Large intestine (tissue), 12 donors: ENCODE data around the gene SRI. TPM values are rescaled to one million over a fixed set of nuclear protein-coding genes. Genes with fewer than 3 reads are reported as not detected.
A peak's percentile ranks its signal among the peaks of the same experiment; 100 is the strongest.
"Not testable (repeated sequence)": the region's sequence is repeated elsewhere in the genome, so short reads cannot be mapped to it uniquely, and the experiment has no call there.

Experiments used
- DNase-seq, 2 donors: peaks; one replicate each; pipeline versions ENCODE4 v3.0.0 to v3.0.0-alpha.2; 2013
- H3K27ac ChIP-seq: one replicate; pipeline ENCODE4 v1.5.1; 2013; ENCODE audit warnings: low read length
- H3K27me3 ChIP-seq: 2 replicates; pipeline ENCODE4 v1.6.1; 2013; ENCODE audit warnings: low read length; ENCODE audit not compliant: control insufficient read depth, insufficient read depth
- H3K36me3 ChIP-seq: 2 replicates; pipeline ENCODE4 v1.6.1; 2013; ENCODE audit warnings: low read length; ENCODE audit not compliant: control insufficient read depth, insufficient read depth
- H3K4me1 ChIP-seq: one replicate; pipeline ENCODE4 v1.6.1; 2013; ENCODE audit warnings: low read length; ENCODE audit not compliant: control insufficient read depth, insufficient read depth
- H3K4me3 ChIP-seq: one replicate; pipeline ENCODE4 v1.5.1; 2013; ENCODE audit warnings: low read length
- H3K9me3 ChIP-seq: one replicate; pipeline ENCODE4 v1.6.1; 2013; ENCODE audit warnings: mild to moderate bottlenecking, low read depth, low read length, moderate library complexity; ENCODE audit not compliant: control insufficient read depth
- WGBS: methylation state at CpG from one replicate; pipeline ENCODE4 v1.1.5; 2013; ENCODE audit warnings: low lambda C conversion rate; ENCODE audit not compliant: insufficient coverage; 5-methylcytosine and 5-hydroxymethylcytosine counted together
- long read RNA-seq, 11 donors: transcript quantifications; one replicate each; lab custom pipeline, GENCODE V29; 2026
- polyA plus RNA-seq: library from polyadenylated mRNA; unstranded; fragments of 120-200 nt; gene quantifications from one replicate; pipeline ENCODE4 v1.2.1, GENCODE V29; 2013

Gene SRI, protein sequence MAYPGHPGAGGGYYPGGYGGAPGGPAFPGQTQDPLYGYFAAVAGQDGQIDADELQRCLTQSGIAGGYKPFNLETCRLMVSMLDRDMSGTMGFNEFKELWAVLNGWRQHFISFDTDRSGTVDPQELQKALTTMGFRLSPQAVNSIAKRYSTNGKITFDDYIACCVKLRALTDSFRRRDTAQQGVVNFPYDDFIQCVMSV
- polyA plus RNA-seq = 315 TPM
- long read RNA-seq, donor 1, transcript SRI-202 (8 exons, 653 nt) = major isoform, 87 of 416 reads
- long read RNA-seq, donor 1, transcript SRI-206 (4 exons, 903 nt) = minor isoform, 75 of 416 reads
- long read RNA-seq, donor 1, transcript SRI-201 (8 exons, 2,010 nt) = minor isoform, 46 of 416 reads
- long read RNA-seq, donor 1, partial matches to known transcripts = 201 of 416 reads
- long read RNA-seq, donor 1, other reads (novel, unspliced or antisense) = 0 of 416 reads
- long read RNA-seq, donor 2, transcript SRI-207 (6 exons, 1,024 nt) = minor isoform, 10 of 530 reads
- long read RNA-seq, donor 2, transcript SRI-206 (4 exons, 903 nt) = major isoform, 103 of 530 reads
- long read RNA-seq, donor 2, transcript SRI-201 (8 exons, 2,010 nt) = minor isoform, 86 of 530 reads
- long read RNA-seq, donor 2, transcript SRI-202 (8 exons, 653 nt) = minor isoform, 91 of 530 reads
- long read RNA-seq, donor 2, partial matches to known transcripts = 230 of 530 reads
- long read RNA-seq, donor 2, other reads (novel, unspliced or antisense) = 0 of 530 reads
- long read RNA-seq, donor 3, transcript SRI-204 (7 exons, 1,418 nt) = minor isoform, 7 of 620 reads
- long read RNA-seq, donor 3, transcript SRI-206 (4 exons, 903 nt) = major isoform, 161 of 620 reads
- long read RNA-seq, donor 3, transcript SRI-201 (8 exons, 2,010 nt) = minor isoform, 83 of 620 reads
- long read RNA-seq, donor 3, transcript SRI-202 (8 exons, 653 nt) = minor isoform, 127 of 620 reads
- long read RNA-seq, donor 3, partial matches to known transcripts = 227 of 620 reads
- long read RNA-seq, donor 3, other reads (novel, unspliced or antisense) = 5 of 620 reads
- long read RNA-seq, donor 4, transcript SRI-201 (8 exons, 2,010 nt) = minor isoform, 10 of 112 reads
- long read RNA-seq, donor 4, transcript SRI-202 (8 exons, 653 nt) = minor isoform, 19 of 112 reads
- long read RNA-seq, donor 4, transcript SRI-206 (4 exons, 903 nt) = major isoform, 27 of 112 reads
- long read RNA-seq, donor 4, partial matches to known transcripts = 53 of 112 reads
- long read RNA-seq, donor 4, other reads (novel, unspliced or antisense) = 0 of 112 reads
- long read RNA-seq, donor 5, transcript SRI-206 (4 exons, 903 nt) = minor isoform, 52 of 353 reads
- long read RNA-seq, donor 5, transcript SRI-202 (8 exons, 653 nt) = major isoform, 71 of 353 reads
- long read RNA-seq, donor 5, transcript SRI-201 (8 exons, 2,010 nt) = minor isoform, 65 of 353 reads
- long read RNA-seq, donor 5, partial matches to known transcripts = 159 of 353 reads
- long read RNA-seq, donor 5, other reads (novel, unspliced or antisense) = 0 of 353 reads
- long read RNA-seq, donor 6, transcript SRI-202 (8 exons, 653 nt) = minor isoform, 54 of 290 reads
- long read RNA-seq, donor 6, transcript SRI-201 (8 exons, 2,010 nt) = minor isoform, 74 of 290 reads
- long read RNA-seq, donor 6, transcript SRI-206 (4 exons, 903 nt) = major isoform, 75 of 290 reads
- long read RNA-seq, donor 6, partial matches to known transcripts = 82 of 290 reads
- long read RNA-seq, donor 6, other reads (novel, unspliced or antisense) = 0 of 290 reads
- long read RNA-seq, donor 7, transcript SRI-206 (4 exons, 903 nt) = minor isoform, 83 of 321 reads
- long read RNA-seq, donor 7, transcript SRI-201 (8 exons, 2,010 nt) = minor isoform, 29 of 321 reads
- long read RNA-seq, donor 7, transcript SRI-202 (8 exons, 653 nt) = major isoform, 86 of 321 reads
- long read RNA-seq, donor 7, transcript SRI-207 (6 exons, 1,024 nt) = minor isoform, 5 of 321 reads
- long read RNA-seq, donor 7, partial matches to known transcripts = 108 of 321 reads
- long read RNA-seq, donor 7, other reads (novel, unspliced or antisense) = 0 of 321 reads
- long read RNA-seq, donor 8, transcript SRI-207 (6 exons, 1,024 nt) = minor isoform, 12 of 759 reads
- long read RNA-seq, donor 8, transcript SRI-201 (8 exons, 2,010 nt) = minor isoform, 93 of 759 reads
- long read RNA-seq, donor 8, transcript SRI-202 (8 exons, 653 nt) = minor isoform, 147 of 759 reads
- long read RNA-seq, donor 8, transcript SRI-206 (4 exons, 903 nt) = major isoform, 168 of 759 reads
- long read RNA-seq, donor 8, partial matches to known transcripts = 320 of 759 reads
- long read RNA-seq, donor 8, other reads (novel, unspliced or antisense) = 12 of 759 reads
- long read RNA-seq, donor 9, transcript SRI-210 (7 exons, 570 nt) = minor isoform, 5 of 374 reads
- long read RNA-seq, donor 9, transcript SRI-202 (8 exons, 653 nt) = minor isoform, 73 of 374 reads
- long read RNA-seq, donor 9, transcript SRI-206 (4 exons, 903 nt) = major isoform, 116 of 374 reads
- long read RNA-seq, donor 9, transcript SRI-201 (8 exons, 2,010 nt) = minor isoform, 52 of 374 reads
- long read RNA-seq, donor 9, partial matches to known transcripts = 123 of 374 reads
- long read RNA-seq, donor 9, other reads (novel, unspliced or antisense) = 0 of 374 reads
- long read RNA-seq, donor 10, transcript SRI-202 (8 exons, 653 nt) = major isoform, 81 of 393 reads
- long read RNA-seq, donor 10, transcript SRI-207 (6 exons, 1,024 nt) = minor isoform, 5 of 393 reads
- long read RNA-seq, donor 10, transcript SRI-201 (8 exons, 2,010 nt) = minor isoform, 78 of 393 reads
- long read RNA-seq, donor 10, transcript SRI-206 (4 exons, 903 nt) = minor isoform, 76 of 393 reads
- long read RNA-seq, donor 10, partial matches to known transcripts = 148 of 393 reads
- long read RNA-seq, donor 10, other reads (novel, unspliced or antisense) = 0 of 393 reads
- long read RNA-seq, donor 11, transcript SRI-202 (8 exons, 653 nt) = minor isoform, 41 of 241 reads
- long read RNA-seq, donor 11, transcript SRI-206 (4 exons, 903 nt) = minor isoform, 50 of 241 reads
- long read RNA-seq, donor 11, transcript SRI-201 (8 exons, 2,010 nt) = major isoform, 54 of 241 reads
- long read RNA-seq, donor 11, transcript SRI-207 (6 exons, 1,024 nt) = minor isoform, 5 of 241 reads
- long read RNA-seq, donor 11, partial matches to known transcripts = 83 of 241 reads
- long read RNA-seq, donor 11, other reads (novel, unspliced or antisense) = 5 of 241 reads

GRCh38 chr7:88219781-88220747 is at the start of gene SRI:
TSS of gene SRI (minus strand) at chr7:88220038. CDS start at chr7:88220026, 12 bp downstream.
- WGBS = 0% methylated on average over 2 of the region's 75 CpGs
- H3K4me3 ChIP-seq = peak within 1 kb of the TSS; percentile 84

GRCh38 chr7:88269586-88269985 is 49.7 kb upstream of the SRI start:
- WGBS = no CpG with 5 or more reads among the region's 3 CpGs
- no peaks in the 10 kb centered on the region for H3K4me1 ChIP-seq
- no peaks in the 10 kb centered on the region for H3K36me3 ChIP-seq
- H3K27me3 ChIP-seq = no peaks in the 10 kb centered on the region
- H3K27ac ChIP-seq = no peak overlapping the region
- H3K9me3 ChIP-seq = no peaks in the 10 kb centered on the region
- H3K4me3 ChIP-seq = no peak overlapping the region
- DNase-seq = no peak

More at GRCh38 chr7:88219781-88220747, at the start of gene SRI:
- H3K4me1 ChIP-seq = peaks cover 13% of the 10 kb centered on the region
- peak within 1 kb of the TSS; percentile 83 for H3K27ac ChIP-seq
- H3K9me3 ChIP-seq = no peaks in the 10 kb centered on the region
- H3K27me3 ChIP-seq = no peaks in the 10 kb centered on the region
- peaks cover 17% of the 10 kb centered on the region for H3K36me3 ChIP-seq
- peak; percentile 84 to 94 for DNase-seq

- DNase-seq = no peak
- H3K27ac ChIP-seq = no peak overlapping the region
- 100% methylated on average over 2 of the region's 2 CpGs for WGBS
- no peak overlapping the region for H3K4me3 ChIP-seq
- no peaks in the 10 kb centered on the region for H3K9me3 ChIP-seq
- no peaks in the 10 kb centered on the region for H3K4me1 ChIP-seq
- no peaks in the 10 kb centered on the region for H3K27me3 ChIP-seq
- no peaks in the 10 kb centered on the region for H3K36me3 ChIP-seq
Observed at GRCh38 chr7:88268858-88269257, 49.0 kb upstream of the SRI start.

DNA sequence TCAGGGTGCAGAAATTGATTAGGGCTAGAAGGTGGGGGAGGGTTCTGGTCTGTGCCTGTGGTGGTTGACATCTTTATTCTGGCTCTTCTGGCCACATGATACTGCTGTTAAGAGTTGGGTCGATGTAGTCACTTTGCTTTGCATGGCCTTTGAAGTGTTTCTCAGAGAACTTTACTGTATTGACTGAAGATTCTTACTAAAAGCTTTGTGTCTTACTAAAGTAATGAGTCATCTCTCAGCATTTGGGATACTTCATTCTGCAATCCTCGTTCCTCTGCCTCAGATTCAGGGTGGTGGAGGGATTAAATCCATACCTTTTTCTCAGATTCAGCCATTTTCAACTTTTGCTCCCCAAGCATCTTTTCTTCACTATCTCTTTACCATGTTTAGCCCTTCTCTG is 48.2 kb upstream of the SRI start:
- H3K27me3 ChIP-seq = no peaks in the 10 kb centered on the region
- H3K4me1 ChIP-seq = no peaks in the 10 kb centered on the region
- no peaks in the 10 kb centered on the region for H3K9me3 ChIP-seq
- 100% methylated on average over 1 of the region's 2 CpGs for WGBS
- no peaks in the 10 kb centered on the region for H3K36me3 ChIP-seq
- no peak overlapping the region for H3K4me3 ChIP-seq
- H3K27ac ChIP-seq = no peak overlapping the region
- no peak for DNase-seq

GRCh38 chr7:88267421-88267820 is 47.6 kb upstream of the SRI start:
- Histone ChIP-seq H3K4me3 (no peak overlapping the region), H3K27ac (no peak overlapping the region), H3K36me3 (no peaks in the 10 kb centered on the region), H3K9me3 (no peaks in the 10 kb centered on the region), H3K4me1 (no peaks in the 10 kb centered on the region), H3K27me3 (no peaks in the 10 kb centered on the region)
- 95% methylated on average over 4 of the region's 4 CpGs for WGBS
- no peak for DNase-seq

DNA sequence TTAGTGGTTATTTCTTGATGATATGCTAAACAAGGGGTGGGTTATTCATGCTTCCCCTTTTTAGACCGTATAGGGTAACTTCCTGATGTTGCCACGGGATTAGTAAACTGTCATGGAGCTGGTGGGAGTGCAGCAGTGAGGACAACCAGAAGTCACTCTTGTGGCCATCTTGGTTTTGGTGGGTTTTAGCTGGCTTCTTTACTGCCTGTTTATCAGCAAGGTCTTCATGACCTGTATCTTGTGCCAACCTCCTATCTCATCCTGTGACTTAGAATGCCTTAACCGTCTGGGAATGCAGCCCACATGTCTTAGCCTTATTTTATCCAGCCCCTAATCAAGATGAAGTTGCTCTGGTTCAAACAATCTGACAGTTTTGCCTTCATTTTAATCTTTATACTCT is 45.1 kb upstream of the SRI start:
- H3K27ac ChIP-seq, DNase-seq, H3K4me1 ChIP-seq, H3K36me3 ChIP-seq, H3K4me3 ChIP-seq, H3K27me3 ChIP-seq, H3K9me3 ChIP-seq: not testable (repeated sequence)
- no CpG with 5 or more reads among the region's 3 CpGs for WGBS

DNA sequence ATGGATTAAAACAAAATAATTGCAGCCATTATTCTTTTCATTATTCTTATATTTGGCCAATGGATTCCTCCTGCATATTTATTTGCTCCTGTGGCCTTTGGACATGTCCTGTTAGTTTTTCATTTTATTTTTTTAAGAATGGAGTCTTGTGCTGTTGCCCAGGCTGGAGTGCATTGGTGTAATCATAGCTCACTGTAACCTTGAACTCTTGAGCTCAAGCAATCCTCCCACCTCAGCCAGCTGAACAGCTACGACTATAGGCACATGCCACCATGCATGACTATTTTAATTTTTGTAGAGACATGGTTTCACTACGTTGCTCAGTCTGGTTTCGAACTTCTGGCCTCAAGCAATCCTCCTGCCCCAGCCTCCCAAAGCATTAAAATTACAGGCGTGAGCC is 42.7 kb upstream of the SRI start:
- Histone ChIP-seq H3K4me1 (no peaks in the 10 kb centered on the region), H3K9me3 (no peaks in the 10 kb centered on the region), H3K36me3 (no peaks in the 10 kb centered on the region), H3K27ac (no peak overlapping the region), H3K27me3 (no peaks in the 10 kb centered on the region), H3K4me3 (no peak overlapping the region)
- no peak for DNase-seq
- 80% methylated on average over 1 of the region's 4 CpGs for WGBS
